GM18517 (cell line): ENCODE results near the gene FTO.

Experiments used
- ATAC-seq: cut with Tn5 transposase; IDR thresholded peaks from one replicate; pipeline ENCODE4 v1.9.1; 2021; ENCODE audit warnings: mild to moderate bottlenecking, moderate library complexity; ENCODE audit not compliant: unreplicated experiment

Gene FTO

DNA sequence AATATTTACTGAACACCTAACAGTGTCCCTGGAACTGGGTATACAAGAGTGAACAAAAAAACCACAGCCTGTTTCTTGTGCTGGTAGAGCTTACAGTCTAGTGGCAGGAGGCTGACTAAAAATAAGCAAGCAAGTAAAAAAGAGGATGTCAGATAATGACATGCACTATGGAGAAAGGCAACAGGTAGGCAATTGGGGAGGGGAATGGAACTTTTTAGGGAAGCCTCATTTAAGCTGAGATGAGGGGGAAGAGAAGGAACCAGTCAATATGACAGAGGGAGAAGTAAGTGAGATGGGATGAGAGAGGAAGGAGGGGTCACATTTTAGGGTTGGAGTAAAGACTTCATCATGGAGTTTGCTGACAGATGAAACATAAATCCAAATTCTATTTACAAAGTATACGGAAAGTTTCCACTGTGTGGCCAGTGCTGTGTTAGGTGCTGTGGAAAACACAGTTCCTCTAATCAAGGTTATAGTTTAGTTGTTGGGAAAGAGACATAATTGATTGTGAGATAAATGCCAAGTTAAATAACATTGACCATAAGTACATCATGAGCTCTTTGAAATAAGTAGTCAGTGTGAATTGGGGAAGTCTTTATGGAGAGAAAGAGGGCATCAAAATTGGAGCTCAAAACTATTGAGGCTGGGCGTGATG, 251.4 kb downstream of the FTO start:
- ATAC-seq, result no peak

- no peak for ATAC-seq
Observed at GRCh38 chr16:53958341-53958880, 254.5 kb downstream of the FTO start.

DNA sequence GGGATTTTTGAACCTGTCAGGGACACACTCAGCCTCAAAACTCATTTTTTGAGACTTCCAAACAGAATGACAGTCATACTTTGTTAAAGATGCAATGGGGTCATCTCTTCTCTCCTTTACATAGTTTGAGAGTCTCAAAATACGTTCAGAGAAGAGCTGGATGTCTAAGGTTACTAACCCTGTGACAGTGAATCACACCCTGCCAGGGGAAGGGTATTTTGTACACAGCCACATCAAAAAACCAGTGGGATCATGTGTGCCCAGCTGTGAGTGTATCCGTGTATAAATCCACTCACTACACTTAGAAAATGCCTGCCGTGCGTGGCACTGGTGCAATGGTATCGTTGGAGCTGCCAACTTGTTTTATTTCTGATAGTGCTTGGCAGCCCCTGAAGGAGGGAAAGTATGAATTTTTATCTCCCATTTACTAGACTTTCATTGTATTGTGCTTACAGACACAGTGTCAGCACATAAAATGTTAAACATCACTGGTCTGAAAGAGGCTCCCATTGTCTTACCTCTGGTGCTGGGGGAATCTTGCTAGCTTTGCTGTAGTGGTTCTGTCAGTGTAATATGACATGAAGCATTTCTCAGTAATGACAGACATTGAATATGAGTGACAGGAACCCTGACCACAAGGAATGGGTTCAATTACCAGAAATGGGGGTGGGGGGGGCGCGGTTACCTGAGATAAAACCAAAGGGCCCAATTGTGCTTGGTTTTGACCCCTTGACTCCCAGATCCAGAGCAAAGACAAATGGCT, 256.3 kb downstream of the FTO start:
- no peak for ATAC-seq

- ATAC-seq, result no peak
Observed at GRCh38 chr16:53960954-53961616, 257.1 kb downstream of the FTO start.

DNA sequence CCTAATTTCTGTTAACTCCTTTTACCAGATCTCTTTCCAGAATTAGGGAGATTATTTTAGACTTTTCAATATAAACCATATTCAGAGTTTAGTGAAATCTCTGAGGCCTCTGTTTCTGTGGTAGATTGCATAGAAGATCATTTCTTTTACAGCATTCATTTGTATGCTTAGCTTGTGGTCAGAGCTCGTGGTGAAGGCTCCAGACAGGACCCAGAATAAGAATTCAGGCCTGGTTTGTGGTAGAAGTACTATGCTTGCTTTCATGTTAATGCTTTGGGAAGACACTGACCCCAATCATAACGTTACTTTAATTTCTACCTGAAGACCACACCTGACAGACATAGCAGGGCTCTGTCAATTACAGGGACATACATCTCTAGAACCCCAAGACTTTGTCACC, 258.1 kb downstream of the FTO start:
- ATAC-seq, result no peak

DNA sequence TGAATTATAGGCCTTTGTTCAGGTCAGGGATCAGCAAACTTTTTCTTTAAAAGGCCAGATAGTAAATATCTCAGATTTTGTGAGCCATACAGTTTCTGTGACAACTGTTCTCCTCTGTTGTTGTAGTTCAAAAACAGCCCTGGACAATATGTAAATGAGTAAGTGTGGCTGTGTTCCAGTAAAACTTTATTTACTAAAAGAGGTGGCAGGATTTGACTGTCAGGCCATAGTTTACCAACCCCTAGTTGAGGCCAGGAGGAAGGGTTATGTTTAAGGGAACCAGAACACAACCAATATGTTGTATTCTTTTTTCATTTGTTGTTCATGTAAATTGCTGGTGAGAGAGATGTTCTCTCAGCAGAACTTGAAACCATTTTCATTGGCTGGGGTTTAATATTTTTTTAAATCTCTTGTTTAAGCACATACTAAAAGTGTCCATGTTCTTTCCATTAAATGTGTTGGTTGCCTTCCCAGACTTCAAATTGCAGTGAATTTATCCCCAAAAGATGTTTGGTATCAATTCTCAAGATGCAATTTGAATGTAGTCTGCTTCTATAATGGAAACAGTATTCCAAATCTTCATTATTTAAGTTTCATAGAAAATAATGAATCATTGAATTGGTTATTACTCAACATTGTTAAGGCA, 260.3 kb downstream of the FTO start:
- no peak for ATAC-seq

GRCh38 chr16:53966821-53967571, 263.0 kb downstream of the FTO start:
- ATAC-seq, result no peak

GRCh38 chr16:53967572-53967971, 263.6 kb downstream of the FTO start:
- no peak for ATAC-seq

GRCh38 chr16:53968454-53968853, 264.5 kb downstream of the FTO start:
- no peak for ATAC-seq

DNA sequence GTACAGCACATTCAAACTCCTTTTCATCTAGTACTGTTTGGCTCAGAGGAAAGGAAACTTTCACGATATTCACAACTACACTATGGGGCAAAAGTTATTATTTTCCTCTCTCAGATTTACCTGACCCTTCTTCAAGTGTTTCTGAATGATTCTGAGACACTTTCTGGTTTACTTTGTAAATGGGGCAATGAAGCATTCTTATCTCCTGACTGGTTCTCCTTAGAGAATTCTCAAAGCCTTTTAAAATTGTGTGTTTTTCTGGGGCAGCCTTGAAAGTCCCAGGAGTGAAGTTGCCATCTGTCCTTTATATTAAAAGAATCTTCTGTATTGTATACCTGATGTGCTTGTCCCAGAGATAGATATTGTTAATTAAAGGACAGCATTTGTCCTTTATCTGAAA, 264.9 kb downstream of the FTO start:
- no peak for ATAC-seq

DNA sequence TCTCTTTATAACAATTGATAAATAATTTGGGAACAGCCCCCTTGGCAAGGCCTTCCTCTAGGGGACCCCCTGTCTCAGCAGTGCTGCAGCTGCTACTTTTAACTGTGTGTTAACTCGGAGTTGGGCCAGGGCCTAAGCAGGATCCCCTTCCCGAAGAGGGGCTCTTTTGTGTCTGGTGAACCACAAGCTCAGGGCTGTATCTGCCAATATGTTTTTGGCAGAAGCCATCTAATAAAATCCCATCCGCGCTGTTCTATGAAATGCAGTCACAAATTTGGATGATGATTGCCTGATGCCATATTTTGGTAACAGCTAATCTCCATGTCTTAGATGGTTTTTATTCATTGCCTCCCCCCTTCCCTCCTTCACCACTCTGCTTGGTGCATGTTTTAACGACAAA, 267.7 kb downstream of the FTO start:
- ATAC-seq, result no peak

GRCh38 chr16:53973021-53973420, 269.1 kb downstream of the FTO start:
- no peak for ATAC-seq

DNA sequence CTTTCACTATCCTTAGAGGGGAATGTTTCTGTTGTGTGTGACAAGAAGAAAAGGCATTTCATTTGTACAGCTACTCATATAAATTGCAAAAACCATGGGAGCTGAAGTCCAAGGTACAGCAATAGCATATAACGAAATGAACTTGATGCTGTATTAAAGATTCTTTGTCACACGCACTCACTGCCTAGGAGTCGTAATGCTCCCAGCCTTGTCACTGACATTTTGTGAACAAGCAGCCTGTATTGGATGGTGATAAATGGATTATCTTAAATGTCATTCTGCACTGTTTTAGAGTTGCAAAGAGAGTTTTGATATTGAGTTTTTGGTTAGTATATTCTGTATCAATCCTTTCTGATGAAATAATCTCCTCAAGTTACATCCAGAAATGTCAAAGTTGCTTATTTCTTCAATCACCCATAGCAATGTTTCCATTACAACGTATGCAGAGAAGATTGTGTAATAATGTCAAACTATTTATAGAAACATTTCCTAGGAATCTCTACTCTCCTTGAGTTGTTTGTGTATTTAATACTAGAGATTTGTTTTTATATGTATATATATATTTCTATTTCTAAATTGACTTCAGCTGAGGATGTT, 270.6 kb downstream of the FTO start:
- ATAC-seq, result no peak

GRCh38 chr16:53980675-53981074, 276.7 kb downstream of the FTO start:
- ATAC-seq, result no peak

DNA sequence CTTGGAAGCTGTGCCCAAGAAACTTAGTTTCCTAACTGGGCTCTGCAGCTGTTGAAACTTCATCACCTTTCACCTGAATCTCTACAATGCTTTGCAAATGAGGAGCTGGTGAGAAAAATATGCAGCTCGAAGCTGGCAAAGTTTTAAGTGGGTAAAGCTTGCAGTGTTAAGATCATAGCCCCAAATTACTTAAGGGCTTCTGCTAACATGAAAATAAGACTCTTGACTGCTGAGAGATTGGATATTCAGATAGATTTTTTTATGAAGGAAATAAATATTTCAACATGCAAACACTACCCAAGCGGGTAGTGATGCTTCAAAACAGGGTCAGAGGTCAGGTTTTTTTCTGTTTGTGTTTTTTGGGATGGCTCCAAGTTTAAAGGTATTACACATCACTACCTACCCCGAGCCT, 278.7 kb downstream of the FTO start:
- ATAC-seq, result no peak

- no peak for ATAC-seq
Observed at GRCh38 chr16:53984936-53985335, 281.0 kb downstream of the FTO start.

- no peak for ATAC-seq
Observed at GRCh38 chr16:53985861-53986260, 281.9 kb downstream of the FTO start.

GRCh38 chr16:53986793-53987192, 282.8 kb downstream of the FTO start:
- no peak for ATAC-seq

DNA sequence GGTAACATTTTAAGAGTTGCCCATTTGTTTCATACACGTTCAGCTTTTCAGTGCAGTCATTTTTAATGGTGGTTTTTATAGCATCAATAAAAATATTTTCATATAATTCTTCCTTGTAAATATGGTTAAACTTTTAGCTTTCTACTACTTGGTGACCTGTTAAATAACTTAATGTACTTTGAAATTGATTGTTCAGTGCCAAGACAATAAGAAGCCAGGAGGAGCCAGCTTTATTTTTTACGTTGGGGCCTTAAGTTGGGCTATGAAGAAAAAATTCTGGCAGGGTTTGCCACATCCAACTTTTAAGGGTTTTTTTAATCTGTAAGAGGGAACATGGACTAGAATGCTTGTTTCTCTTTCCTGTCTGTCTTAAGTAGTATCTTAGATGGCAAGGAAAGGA, 284.2 kb downstream of the FTO start:
- ATAC-seq, result no peak

- ATAC-seq, result no peak
Observed at GRCh38 chr16:53989597-53989996, 285.6 kb downstream of the FTO start.
